NCI-H526 treated with DMSO at 0.1 percent for 48 hours (cell line): Measurements from ENCODE around the gene DOK4.
"Not testable (repeated sequence)": the region's sequence is repeated elsewhere in the genome, so short reads cannot be mapped to it uniquely, and the experiment has no call there.

ENCODE experiments used
- DNase-seq: peaks from one replicate; lab custom pipeline; 2025; lab: John Stamatoyannopoulos, UW

DOK4 gene

DNA sequence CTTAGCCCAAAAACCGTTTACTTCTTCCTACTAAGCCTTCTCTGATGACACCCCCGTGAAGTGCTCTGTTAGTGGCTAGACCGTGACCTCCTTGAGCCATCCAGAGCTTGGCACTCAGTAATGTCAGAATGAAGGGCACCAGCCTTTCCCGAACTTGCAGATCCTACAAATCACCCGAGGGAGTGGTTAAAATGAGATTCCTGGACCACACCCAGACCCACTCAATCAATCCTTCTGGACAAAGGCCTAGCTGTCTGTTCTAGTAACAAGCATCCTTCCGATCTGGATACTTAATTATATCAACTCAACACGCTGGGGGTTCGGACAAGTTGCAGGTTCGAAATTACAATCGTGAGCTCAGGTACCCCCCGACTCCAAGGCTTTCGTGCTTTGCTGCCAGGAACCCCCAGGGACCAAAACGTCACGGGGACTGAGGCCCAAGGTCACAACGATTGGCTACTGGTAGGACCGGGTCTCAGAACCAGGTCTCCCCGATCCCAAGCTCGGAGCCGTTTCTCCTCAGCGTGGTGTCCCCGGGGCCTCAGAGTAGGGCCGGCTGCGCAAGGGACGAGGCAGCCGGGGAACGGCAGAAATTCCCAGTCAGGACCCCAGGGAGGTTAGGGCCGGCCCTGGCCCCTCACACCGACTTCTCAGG lies 39.6 kb downstream of the DOK4 start:
- no peak for DNase-seq

DNA sequence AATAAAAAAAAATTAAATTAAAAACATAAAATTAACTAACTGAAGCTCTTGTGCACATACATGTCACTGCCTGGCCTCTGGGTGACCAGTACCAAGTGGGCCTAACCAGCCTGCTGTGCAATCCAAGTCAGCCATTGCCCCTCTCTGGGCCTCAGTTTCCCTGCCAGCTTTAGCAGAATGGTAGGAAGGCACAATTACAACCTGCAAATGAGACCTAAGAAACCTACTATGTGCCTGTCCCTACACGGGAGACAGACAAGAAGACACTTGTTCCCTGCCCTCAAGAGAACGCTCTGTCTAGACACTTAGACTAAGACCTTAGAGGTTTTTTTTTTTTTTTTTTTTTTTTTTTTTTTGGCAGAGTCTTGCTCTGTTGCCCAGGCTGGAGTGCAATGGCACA lies 40.8 kb downstream of the DOK4 start:
- no peak for DNase-seq

DNA sequence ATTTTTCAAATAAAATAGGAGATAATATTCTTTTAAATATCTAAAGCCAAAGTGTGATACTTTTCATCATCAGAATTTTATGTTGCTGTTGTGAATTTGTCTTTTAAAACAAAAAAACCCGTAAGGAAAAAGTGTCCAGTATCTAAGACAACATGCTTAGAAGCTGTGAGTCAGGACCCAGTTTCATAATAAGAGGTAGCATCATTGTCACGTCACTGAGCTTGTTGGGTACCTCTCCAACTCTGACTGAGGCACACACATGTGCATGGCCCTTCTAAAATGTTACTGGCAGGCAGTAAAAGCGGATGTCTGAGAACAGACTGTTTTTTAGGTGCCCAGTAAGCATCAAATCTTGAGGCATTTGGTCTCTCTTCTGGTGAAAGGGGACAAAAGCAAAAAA lies 41.6 kb downstream of the DOK4 start:
- no peak for DNase-seq

- not testable (repeated sequence) for DNase-seq
Measured at GRCh38 chr16:57440551-57440950, 45.7 kb downstream of the DOK4 start.

GRCh38 chr16:57439947-57440346 lies 46.3 kb downstream of the DOK4 start:
- DNase-seq, result not testable (repeated sequence)

- DNase-seq, result no peak
Measured at GRCh38 chr16:57435838-57436237, 50.5 kb downstream of the DOK4 start.

GRCh38 chr16:57434003-57434402 lies 52.3 kb downstream of the DOK4 start:
- DNase-seq, result no peak

- DNase-seq, result no peak
Measured at GRCh38 chr16:57432989-57433388, 53.3 kb downstream of the DOK4 start.

GRCh38 chr16:57432505-57432904 lies 53.8 kb downstream of the DOK4 start:
- no peak for DNase-seq

DNA sequence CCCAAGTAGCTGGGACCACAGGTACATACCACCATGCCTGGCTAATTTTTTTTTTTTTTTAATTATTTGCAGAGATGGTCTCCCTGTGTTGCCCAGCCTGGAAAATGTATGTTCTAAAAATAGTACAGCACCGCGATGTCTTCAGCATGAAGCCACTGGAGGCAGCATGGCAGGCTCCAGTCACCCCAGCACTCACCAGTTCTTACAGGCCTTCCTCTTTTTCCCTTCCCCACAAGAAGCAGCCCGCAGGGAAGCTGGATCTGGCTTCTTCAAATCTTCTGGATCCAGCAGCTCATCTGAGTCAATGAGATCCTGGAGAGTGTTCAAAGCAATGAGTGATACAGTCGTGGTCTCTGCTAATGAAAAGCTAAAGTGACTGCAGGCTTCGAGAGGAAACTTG lies 55.3 kb downstream of the DOK4 start:
- DNase-seq, result no peak

DNA sequence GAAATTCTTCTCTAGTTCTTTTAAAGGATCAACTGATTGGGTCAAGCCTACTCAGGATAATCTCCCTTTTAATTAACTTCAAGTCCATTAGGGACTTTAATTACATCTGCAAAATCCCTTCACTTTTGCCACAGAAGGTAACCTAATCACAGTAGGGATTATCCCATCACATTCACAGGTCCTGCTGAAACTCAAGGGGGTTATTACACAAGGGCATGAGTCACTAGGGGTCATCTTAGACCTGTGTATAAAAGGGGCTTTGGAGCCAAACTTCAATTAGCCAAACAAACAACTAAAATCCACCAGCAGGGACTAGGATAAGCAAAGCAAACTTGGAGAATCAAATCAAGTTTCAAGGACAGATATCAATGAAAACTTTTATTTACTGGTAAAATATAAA lies 58.5 kb downstream of the DOK4 start:
- no peak for DNase-seq

DNA sequence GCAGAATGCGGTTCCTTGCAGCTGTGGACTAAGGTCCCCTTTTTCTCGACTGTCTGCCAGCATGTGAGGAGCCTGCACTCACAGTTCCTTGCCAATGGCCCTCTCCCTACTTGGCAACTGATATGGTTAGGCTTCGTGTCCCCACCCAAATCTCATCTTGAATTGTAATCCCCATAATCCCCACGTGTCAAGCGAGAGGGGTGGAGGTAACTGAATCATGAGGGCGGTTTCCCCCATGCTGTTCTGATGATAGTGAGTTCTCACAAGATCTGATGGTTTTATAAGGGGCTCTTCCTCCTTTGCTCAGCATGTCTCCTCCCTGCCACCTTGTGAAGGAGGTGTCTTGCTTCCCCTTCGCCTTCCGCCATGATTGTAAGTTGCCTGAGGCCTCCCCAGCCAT lies 59.0 kb downstream of the DOK4 start:
- DNase-seq, result no peak

GRCh38 chr16:57426356-57426755 lies 59.9 kb downstream of the DOK4 start:
- DNase-seq, result no peak

DNA sequence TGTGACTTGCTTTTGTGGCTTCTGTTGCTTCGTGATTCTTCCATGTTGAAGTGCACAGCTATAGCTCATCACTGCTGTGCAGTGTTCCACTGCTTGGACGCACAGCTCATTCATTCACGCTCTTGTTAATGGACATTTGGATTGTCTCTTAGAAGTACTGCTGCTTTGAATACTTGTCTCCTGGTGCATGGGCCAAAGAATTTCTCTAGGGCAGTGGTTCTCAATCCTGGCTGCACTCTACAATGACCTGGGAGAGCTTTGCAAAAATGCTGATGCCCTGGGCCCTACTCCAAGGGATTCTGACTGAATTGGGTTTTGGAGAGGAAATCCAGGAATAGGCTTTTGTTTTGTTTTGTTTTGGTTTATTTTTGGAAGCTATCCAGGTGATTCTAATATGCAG lies 61.7 kb downstream of the DOK4 start:
- DNase-seq, result no peak

GRCh38 chr16:57423152-57423551 lies 63.1 kb downstream of the DOK4 start:
- no peak for DNase-seq

DNA sequence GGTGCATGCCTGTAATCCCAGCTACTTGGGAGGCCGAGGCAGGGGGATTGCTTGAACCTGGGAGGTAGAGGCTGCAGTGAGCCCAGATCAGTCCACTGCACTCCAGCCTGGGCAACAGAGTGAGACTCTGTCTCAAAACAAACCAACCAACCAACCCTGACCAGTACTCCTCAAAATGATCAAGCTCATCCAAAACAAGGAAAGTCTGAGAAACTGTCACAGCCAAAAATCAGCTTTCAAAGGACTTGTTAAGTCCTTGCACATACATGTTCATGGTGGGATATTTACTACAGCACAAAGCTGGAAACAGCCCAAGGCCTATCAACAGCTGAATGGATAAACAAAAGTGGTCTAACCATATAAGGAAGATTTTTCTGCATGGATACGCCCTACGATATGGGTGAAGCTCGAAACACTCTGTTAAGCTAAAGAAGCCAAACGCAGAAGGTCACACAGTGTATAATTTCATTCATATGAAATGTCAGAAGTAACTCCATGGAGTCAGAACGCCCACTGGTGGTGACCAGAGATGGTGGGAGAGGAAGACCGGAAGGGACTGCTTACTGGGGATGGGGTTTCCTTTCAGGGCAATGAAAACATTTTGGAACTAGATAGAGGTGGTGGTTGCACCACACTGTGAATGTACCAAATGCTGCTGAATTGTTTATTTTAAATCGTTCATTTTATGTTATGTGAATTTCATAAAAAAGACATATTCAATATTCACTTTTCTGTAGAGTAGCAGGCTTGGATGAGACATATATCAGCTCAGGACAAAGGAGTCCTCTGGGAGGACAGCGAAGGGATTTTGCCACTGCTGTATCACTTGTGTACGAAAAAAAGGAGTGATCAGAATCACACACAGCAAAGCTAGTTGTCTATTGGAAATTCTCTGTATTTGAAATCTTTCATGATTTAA lies 64.0 kb downstream of the DOK4 start:
- peak; percentile 64 for DNase-seq
